Measurements from ENCODE around the gene ARHGEF12. TPM values are rescaled to one million over a fixed set of nuclear protein-coding genes. Genes with fewer than 3 reads are reported as not detected.
"Not testable (repeated sequence)": the region's sequence is repeated elsewhere in the genome, so short reads cannot be mapped to it uniquely, and the experiment has no call there.

The ARHGEF12 gene
- polyA plus RNA-seq, 1 donor (not counting 4 experiments of a cell fraction or from before 2014, with no cell fraction given): 28.8 TPM

DNA sequence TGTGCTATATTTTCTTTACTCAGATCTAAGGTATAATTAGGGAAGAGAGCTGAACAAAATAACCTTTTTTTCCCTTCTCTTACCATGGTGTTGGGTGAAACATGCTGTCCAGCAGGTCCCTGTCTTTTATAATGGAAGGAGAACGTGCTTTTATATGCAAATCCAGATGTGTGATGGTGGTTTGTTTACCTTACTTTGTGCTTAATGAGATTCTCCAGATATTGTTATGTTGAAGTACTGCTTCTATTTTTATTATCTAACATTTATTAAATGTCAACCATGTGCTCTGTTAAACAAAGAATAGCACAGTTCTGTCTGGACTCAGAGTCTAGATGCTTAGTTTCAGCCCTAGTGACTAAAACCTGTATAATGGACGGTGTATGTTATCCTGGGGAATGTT lies 165.2 kb downstream of the ARHGEF12 start:
- no peak overlapping the region for H2AFZ ChIP-seq (ENCODE audit: control insufficient read depth, low read length)
- no peaks in the 10 kb centered on the region for H3K9me1 ChIP-seq (ENCODE audit: control insufficient read depth, extremely low read depth, insufficient read depth, low read length)
- H3K4me2 ChIP-seq (ENCODE audit: control insufficient read depth, extremely low read depth, insufficient read depth, low read depth, low read length): no peak overlapping the region
- H3K9ac ChIP-seq (ENCODE audit: control insufficient read depth, extremely low read depth, insufficient read depth, low read length): no peak overlapping the region
- DNase-seq (ENCODE audit: low read depth, low spot score) (no peak), FAIRE-seq (no peak)
- no peaks in the 10 kb centered on the region for H4K20me1 ChIP-seq (ENCODE audit: control insufficient read depth, extremely low read depth, insufficient read depth, low read length)
- H3K27ac ChIP-seq (ENCODE audit: control insufficient read depth, insufficient read depth, low read length): no peak overlapping the region
- dilution Hi-C loops (cut with MboI; ENCODE audit: extremely low pct_ligation_motif_present, low sequenced_read_pairs): loop anchor here (25.0 kb wide), 1 partner anchor 436 kb away; no protein-coding TSS in a partner anchor
- H3K36me3 ChIP-seq (ENCODE audit: control insufficient read depth in 2 of 2, extremely low read depth in 1 of 2, insufficient read depth in 2 of 2, low read length in 2 of 2): no peaks in the 10 kb centered on the region
- no peaks in the 10 kb centered on the region for H3K79me2 ChIP-seq (ENCODE audit: control insufficient read depth, insufficient read depth, low read length)
- H3K4me1 ChIP-seq (ENCODE audit: control insufficient read depth, extremely low read depth, insufficient read depth, low read length): no peaks in the 10 kb centered on the region
- H3K27me3 ChIP-seq (ENCODE audit: control insufficient read depth, extremely low read depth, insufficient read depth, low read length): peaks cover 9% of the 10 kb centered on the region
- TF ChIP-seq, protein P1, sequence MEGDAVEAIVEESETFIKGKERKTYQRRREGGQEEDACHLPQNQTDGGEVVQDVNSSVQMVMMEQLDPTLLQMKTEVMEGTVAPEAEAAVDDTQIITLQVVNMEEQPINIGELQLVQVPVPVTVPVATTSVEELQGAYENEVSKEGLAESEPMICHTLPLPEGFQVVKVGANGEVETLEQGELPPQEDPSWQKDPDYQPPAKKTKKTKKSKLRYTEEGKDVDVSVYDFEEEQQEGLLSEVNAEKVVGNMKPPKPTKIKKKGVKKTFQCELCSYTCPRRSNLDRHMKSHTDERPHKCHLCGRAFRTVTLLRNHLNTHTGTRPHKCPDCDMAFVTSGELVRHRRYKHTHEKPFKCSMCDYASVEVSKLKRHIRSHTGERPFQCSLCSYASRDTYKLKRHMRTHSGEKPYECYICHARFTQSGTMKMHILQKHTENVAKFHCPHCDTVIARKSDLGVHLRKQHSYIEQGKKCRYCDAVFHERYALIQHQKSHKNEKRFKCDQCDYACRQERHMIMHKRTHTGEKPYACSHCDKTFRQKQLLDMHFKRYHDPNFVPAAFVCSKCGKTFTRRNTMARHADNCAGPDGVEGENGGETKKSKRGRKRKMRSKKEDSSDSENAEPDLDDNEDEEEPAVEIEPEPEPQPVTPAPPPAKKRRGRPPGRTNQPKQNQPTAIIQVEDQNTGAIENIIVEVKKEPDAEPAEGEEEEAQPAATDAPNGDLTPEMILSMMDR (optimal IDR thresholded peaks at IDR 0.05 in 1 of 3, IDR thresholded peaks at IDR 0.05 in 1 of 3, conservative IDR thresholded peaks at IDR 0.05 in 1 of 3; ENCODE audit: extremely low read depth in 1 of 3, insufficient read depth in 2 of 3, low read length in 3 of 3): no peak
- no peak for TF ChIP-seq EZH2 (IDR thresholded peaks at IDR 0.05; ENCODE audit: low read length)
- H3K9me3 ChIP-seq (ENCODE audit: control insufficient read depth, low read depth, low read length): no peaks in the 10 kb centered on the region
- H3K4me3 ChIP-seq (ENCODE audit: control insufficient read depth in 2 of 3, extremely low read depth in 1 of 3, insufficient read depth in 2 of 3, low read depth in 1 of 3, low read length in 3 of 3): no peak overlapping the region

- no peaks in the 10 kb centered on the region for H3K36me3 ChIP-seq (ENCODE audit: control insufficient read depth in 2 of 2, extremely low read depth in 1 of 2, insufficient read depth in 2 of 2, low read length in 2 of 2)
- no peak overlapping the region for H3K9ac ChIP-seq (ENCODE audit: control insufficient read depth, extremely low read depth, insufficient read depth, low read length)
- H3K4me2 ChIP-seq (ENCODE audit: control insufficient read depth, extremely low read depth, insufficient read depth, low read depth, low read length): no peak overlapping the region
- H3K27me3 ChIP-seq (ENCODE audit: control insufficient read depth, extremely low read depth, insufficient read depth, low read length): peaks cover 12% of the 10 kb centered on the region
- H3K9me1 ChIP-seq (ENCODE audit: control insufficient read depth, extremely low read depth, insufficient read depth, low read length): no peaks in the 10 kb centered on the region
- TF ChIP-seq EZH2 (IDR thresholded peaks at IDR 0.05; ENCODE audit: low read length): no peak
- TF ChIP-seq, protein P1 (optimal IDR thresholded peaks at IDR 0.05 in 1 of 3, IDR thresholded peaks at IDR 0.05 in 1 of 3, conservative IDR thresholded peaks at IDR 0.05 in 1 of 3; ENCODE audit: extremely low read depth in 1 of 3, insufficient read depth in 2 of 3, low read length in 3 of 3): no peak
- DNase-seq (ENCODE audit: low read depth, low spot score) (no peak), FAIRE-seq (no peak)
- H3K27ac ChIP-seq (ENCODE audit: control insufficient read depth, insufficient read depth, low read length): no peak overlapping the region
- H3K4me1 ChIP-seq (ENCODE audit: control insufficient read depth, extremely low read depth, insufficient read depth, low read length): no peaks in the 10 kb centered on the region
- H3K79me2 ChIP-seq (ENCODE audit: control insufficient read depth, insufficient read depth, low read length): no peaks in the 10 kb centered on the region
- H2AFZ ChIP-seq (ENCODE audit: control insufficient read depth, low read length): no peak overlapping the region
- no peaks in the 10 kb centered on the region for H3K9me3 ChIP-seq (ENCODE audit: control insufficient read depth, low read depth, low read length)
- no peaks in the 10 kb centered on the region for H4K20me1 ChIP-seq (ENCODE audit: control insufficient read depth, extremely low read depth, insufficient read depth, low read length)
- dilution Hi-C loops (cut with MboI; ENCODE audit: extremely low pct_ligation_motif_present, low sequenced_read_pairs): loop anchor here (25.0 kb wide), 1 partner anchor 435 kb away; no protein-coding TSS in a partner anchor
- no peak overlapping the region for H3K4me3 ChIP-seq (ENCODE audit: control insufficient read depth in 2 of 3, extremely low read depth in 1 of 3, insufficient read depth in 2 of 3, low read depth in 1 of 3, low read length in 3 of 3)
Measured at GRCh38 chr11:120501976-120502755, 166.0 kb downstream of the ARHGEF12 start.

GRCh38 chr11:120503529-120503928 lies 167.3 kb downstream of the ARHGEF12 start:
- not testable (repeated sequence) for H3K79me2 ChIP-seq (ENCODE audit: control insufficient read depth, insufficient read depth, low read length); H3K9me3 ChIP-seq (ENCODE audit: control insufficient read depth, low read depth, low read length); H2AFZ ChIP-seq (ENCODE audit: control insufficient read depth, low read length); H3K9me1 ChIP-seq (ENCODE audit: control insufficient read depth, extremely low read depth, insufficient read depth, low read length); FAIRE-seq; DNase-seq (ENCODE audit: low read depth, low spot score); H3K4me2 ChIP-seq (ENCODE audit: control insufficient read depth, extremely low read depth, insufficient read depth, low read depth, low read length); H3K27ac ChIP-seq (ENCODE audit: control insufficient read depth, insufficient read depth, low read length); H4K20me1 ChIP-seq (ENCODE audit: control insufficient read depth, extremely low read depth, insufficient read depth, low read length); H3K4me3 ChIP-seq (ENCODE audit: control insufficient read depth in 2 of 3, extremely low read depth in 1 of 3, insufficient read depth in 2 of 3, low read depth in 1 of 3, low read length in 3 of 3); H3K4me1 ChIP-seq (ENCODE audit: control insufficient read depth, extremely low read depth, insufficient read depth, low read length); H3K9ac ChIP-seq (ENCODE audit: control insufficient read depth, extremely low read depth, insufficient read depth, low read length); H3K36me3 ChIP-seq (ENCODE audit: control insufficient read depth in 2 of 2, extremely low read depth in 1 of 2, insufficient read depth in 2 of 2, low read length in 2 of 2)
- dilution Hi-C loops (cut with MboI; ENCODE audit: extremely low pct_ligation_motif_present, low sequenced_read_pairs): loop anchor here (25.0 kb wide), 1 partner anchor 434 kb away; no protein-coding TSS in a partner anchor
- peaks cover 17% of the 10 kb centered on the region for H3K27me3 ChIP-seq (ENCODE audit: control insufficient read depth, extremely low read depth, insufficient read depth, low read length)
